Stromal cell of bone marrow (primary cell): Measurements from ENCODE around the gene NAA25.

ENCODE experiments used
- DNase-seq: peaks from one replicate; pipeline ENCODE4 v3.0.0-alpha.2; 2012; ENCODE audit warnings: low read depth

Gene NAA25

GRCh38 chr12:112108202-112109079, at the start of gene NAA25:
NAA25 (minus strand) TSS chr12:112108783; CDS start chr12:112108773, 10 bp downstream.
- DNase-seq = peak; percentile 74

GRCh38 chr12:112153893-112154219, 45.3 kb upstream of the NAA25 start:
- no peak for DNase-seq

GRCh38 chr12:112153181-112153892, 44.8 kb upstream of the NAA25 start:
- no peak for DNase-seq

GRCh38 chr12:112151766-112152541, 43.4 kb upstream of the NAA25 start:
- no peak for DNase-seq

GRCh38 chr12:112149596-112149995, 41.0 kb upstream of the NAA25 start:
- DNase-seq = no peak

GRCh38 chr12:112148031-112148513, 39.5 kb upstream of the NAA25 start:
- no peak for DNase-seq

GRCh38 chr12:112146123-112146522, 37.5 kb upstream of the NAA25 start:
- no peak for DNase-seq

- no peak for DNase-seq
Observed at GRCh38 chr12:112140728-112141127, 32.1 kb upstream of the NAA25 start.

- DNase-seq = no peak
Observed at GRCh38 chr12:112134731-112135130, 26.1 kb upstream of the NAA25 start.

GRCh38 chr12:112133418-112133817, 24.8 kb upstream of the NAA25 start:
- DNase-seq = no peak

GRCh38 chr12:112131686-112132085, 23.1 kb upstream of the NAA25 start:
- DNase-seq = no peak

- DNase-seq = no peak
Observed at GRCh38 chr12:112130441-112130998, 21.9 kb upstream of the NAA25 start.

- DNase-seq = no peak
Observed at GRCh38 chr12:112126911-112127310, 18.3 kb upstream of the NAA25 start.

- DNase-seq = no peak
Observed at GRCh38 chr12:112126000-112126438, 17.4 kb upstream of the NAA25 start.

- peak; percentile 94 for DNase-seq
Observed at GRCh38 chr12:112125250-112125999, 16.8 kb upstream of the NAA25 start, which contains the start of gene TRAFD1. TRAFD1 (plus strand) TSS chr12:112125560; CDS start chr12:112130523, 4,963 bp downstream.

GRCh38 chr12:112124918-112125249, 16.3 kb upstream of the NAA25 start:
- no peak for DNase-seq

- DNase-seq = peak; percentile 61
Observed at GRCh38 chr12:112122823-112123690, 14.5 kb upstream of the NAA25 start.

GRCh38 chr12:112121780-112122565, 13.4 kb upstream of the NAA25 start:
- peak; percentile 72 for DNase-seq

- no peak for DNase-seq
Observed at GRCh38 chr12:112117685-112118084, 9.1 kb upstream of the NAA25 start.
